NT2/D1 (cell line): ENCODE measurements around the gene HNRNPD.

Experiments used
- SUZ12 ChIP-seq: IDR thresholded peaks from 2 replicates; pipeline ENCODE4 v1.6.1; 2011; ENCODE audit not compliant: insufficient read length, insufficient read depth; ENCODE audit errors: extremely low read depth
- YY1 ChIP-seq: IDR thresholded peaks from 2 replicates; pipeline ENCODE4 v1.6.1; 2011; ENCODE audit not compliant: insufficient read length, insufficient read depth
- ZNF274 ChIP-seq: IDR thresholded peaks from 2 replicates; pipeline ENCODE4 v1.6.1; 2011; ENCODE audit warnings: mild to moderate bottlenecking, low read depth, low read length

GRCh38 chr4:82358847-82359246 lies 14.9 kb downstream of the HNRNPD start:
- TF ChIP-seq ZNF274 (no peak), SUZ12 (no peak), YY1 (no peak)
